ENCODE measurements around the gene KLF9.

DNA sequence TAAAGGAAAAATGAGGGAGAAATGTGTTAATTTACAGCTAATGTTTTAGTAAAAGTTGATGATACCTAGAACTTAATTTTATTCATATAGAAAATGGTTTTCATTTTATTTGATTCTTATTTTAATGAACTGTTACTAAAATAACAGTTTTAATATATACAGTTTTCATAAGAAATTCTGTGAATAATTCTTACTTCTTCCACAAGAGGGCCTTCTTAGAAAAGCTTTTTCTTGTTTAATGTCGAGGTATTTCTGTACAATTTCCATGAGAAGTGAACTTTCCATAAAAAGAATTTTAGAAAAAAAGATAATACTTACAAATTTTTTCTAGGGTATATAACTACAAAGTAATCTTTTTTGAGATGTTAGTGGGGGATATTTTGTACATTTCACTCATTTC lies 73.9 kb downstream of the KLF9 start:
- TF ChIP-seq, protein P1, sequence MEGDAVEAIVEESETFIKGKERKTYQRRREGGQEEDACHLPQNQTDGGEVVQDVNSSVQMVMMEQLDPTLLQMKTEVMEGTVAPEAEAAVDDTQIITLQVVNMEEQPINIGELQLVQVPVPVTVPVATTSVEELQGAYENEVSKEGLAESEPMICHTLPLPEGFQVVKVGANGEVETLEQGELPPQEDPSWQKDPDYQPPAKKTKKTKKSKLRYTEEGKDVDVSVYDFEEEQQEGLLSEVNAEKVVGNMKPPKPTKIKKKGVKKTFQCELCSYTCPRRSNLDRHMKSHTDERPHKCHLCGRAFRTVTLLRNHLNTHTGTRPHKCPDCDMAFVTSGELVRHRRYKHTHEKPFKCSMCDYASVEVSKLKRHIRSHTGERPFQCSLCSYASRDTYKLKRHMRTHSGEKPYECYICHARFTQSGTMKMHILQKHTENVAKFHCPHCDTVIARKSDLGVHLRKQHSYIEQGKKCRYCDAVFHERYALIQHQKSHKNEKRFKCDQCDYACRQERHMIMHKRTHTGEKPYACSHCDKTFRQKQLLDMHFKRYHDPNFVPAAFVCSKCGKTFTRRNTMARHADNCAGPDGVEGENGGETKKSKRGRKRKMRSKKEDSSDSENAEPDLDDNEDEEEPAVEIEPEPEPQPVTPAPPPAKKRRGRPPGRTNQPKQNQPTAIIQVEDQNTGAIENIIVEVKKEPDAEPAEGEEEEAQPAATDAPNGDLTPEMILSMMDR (IDR thresholded peaks at IDR 0.05; ENCODE audit: insufficient read depth, low read length, poor library complexity, severe bottlenecking) = no peak
- TF ChIP-seq EZH2phosphoT487 (conservative IDR thresholded peaks at IDR 0.05; ENCODE audit: low read length) = no peak

Measured in SU-DHL-6 (cell line).